Spleen (tissue), 11 donors: ENCODE results near the gene FBN2. TPM values are rescaled to one million over a fixed set of nuclear protein-coding genes. Genes with fewer than 3 reads are reported as not detected.

ENCODE experiments used
- DNase-seq: peaks from one replicate; pipeline ENCODE4 v3.0.0-alpha.2; 2020
- H3K27ac ChIP-seq, 8 donors: fragments of 200-600 bp; sonication (generic) in 7 of 8; 1 replicate in 4 of 8; 2 replicates in 4 of 8; pipeline versions ENCODE4 v1.5.0 to v1.8.0; 2016 to 2021; ENCODE audit warnings: inconsistent platforms in 4 of 8, mild to moderate bottlenecking in 4 of 8, moderate library complexity in 1 of 8
- H3K27me3 ChIP-seq, 7 donors: fragments of 200-600 bp; sonication (generic) in 6 of 7; replicated peaks in 1 of 7; 1 replicate in 4 of 7; 2 replicates in 3 of 7; pipeline versions ENCODE4 v1.5.0 to v1.8.0; 2016 to 2021; ENCODE audit warnings: inconsistent platforms in 3 of 7, mild to moderate bottlenecking in 1 of 7
- H3K36me3 ChIP-seq, 6 donors: fragments of 200-600 bp; sonication (generic) in 5 of 6; 1 replicate in 4 of 6; 2 replicates in 2 of 6; pipeline versions ENCODE4 v1.5.0 to v1.8.0; 2016 to 2021; ENCODE audit warnings: inconsistent platforms in 2 of 6
- H3K4me1 ChIP-seq, 6 donors: fragments of 200-600 bp; sonication (generic) in 5 of 6; 1 replicate in 3 of 6; 2 replicates in 3 of 6; pipeline versions ENCODE4 v1.5.0 to v1.8.0; 2016 to 2021; ENCODE audit warnings: inconsistent platforms in 3 of 6
- H3K4me3 ChIP-seq, 8 donors: fragments of 200-600 bp; sonication (generic) in 7 of 8; 1 replicate in 4 of 8; 2 replicates in 4 of 8; pipeline versions ENCODE4 v1.5.0 to v1.8.0; 2016 to 2021; ENCODE audit warnings: inconsistent platforms in 4 of 8, mild to moderate bottlenecking in 4 of 8, moderate library complexity in 2 of 8
- H3K9me3 ChIP-seq, 8 donors: fragments of 200-600 bp; sonication (generic) in 7 of 8; 1 replicate in 4 of 8; 2 replicates in 4 of 8; pipeline versions ENCODE4 v1.5.0 to v1.8.0; 2016 to 2021; ENCODE audit warnings: inconsistent platforms in 4 of 8
- CTCF ChIP-seq, 11 experiments: fragments of 200-600 bp in 7 of 11; fragments of 450-650 bp in 4 of 11; sonication (generic) in 4 of 11; IDR thresholded peaks in 8 of 11; conservative IDR thresholded peaks in 3 of 11; 1 replicate in 7 of 11; 2 replicates in 4 of 11; pipeline versions ENCODE4 v1.4.0 to v1.8.0; 2016 to 2021; ENCODE audit warnings: antibody characterized with exemption in 11 of 11, inconsistent platforms in 4 of 11, mild to moderate bottlenecking in 1 of 11
- POLR2A ChIP-seq, 3 donors: fragments of 450-650 bp; IDR thresholded peaks; one replicate each; pipeline ENCODE4 v1.5.1; 2017; ENCODE audit warnings: antibody characterized with exemption in 3 of 3, mild to moderate bottlenecking in 1 of 3
- POLR2AphosphoS5 ChIP-seq, 3 donors: sonication (generic); formaldehyde crosslinking; IDR thresholded peaks; one replicate each; pipeline ENCODE4 v1.5.1; 2017; ENCODE audit warnings: antibody characterized with exemption in 3 of 3
- WGBS, 5 donors: extraction: QIAGEN DNeasy Blood & Tissue Kit in 3 of 5; methylation state at CpG; one replicate each; pipeline versions ENCODE4 v1.1.5 to v1.1.7; 2013 to 2018; 5-methylcytosine and 5-hydroxymethylcytosine counted together
- intact Hi-C: fragments of 100-400 bp; cut with DNase I; formaldehyde crosslinking; loops from one replicate; pipeline ENCODE4 v1.15.0; 2023; ENCODE audit warnings: low total_unique reads
- polyA plus RNA-seq, 3 donors: library from polyadenylated mRNA; stranded (reverse); fragments of 200-250 nt; gene quantifications; one replicate each; pipeline ENCODE4 v1.2.1, GENCODE V29; 2013
- total RNA-seq, 7 donors: library from RNA; depleted of rRNA in 3 of 7; stranded (reverse); fragments of >200 nt in 3 of 7; fragmentation: NEBNext Ultra II Directional in 4 of 7; extraction: Animal tissue kit (Norgen Biotek cat#: 25700) in 4 of 7; gene quantifications; one replicate each; pipeline versions ENCODE4 v1.1.0 to v1.2.1, GENCODE V29; 2016 to 2021
- donor health status: healthy with polysubstance abuse.
- donor health status: DM: no; HTN: no; CAD: no; lungs with moderate emphysema.
- donor health status: DM: no; HTN: no; CAD: no.
- donor health status: Bipolar disorder and iron deficiency.
- donor health status: healthy.
- donor health status: DM: no; HTN: no; CAD: no.
- donor health status: DM: yes; HTN: yes; CAD: no.

The FBN2 gene
- total and polyA plus RNA-seq, 10 donors = 0.21 to 7.6 (median 2.6) TPM

GRCh38 chr5:128257076-128257475 is 281.0 kb downstream of the FBN2 start:
- H3K27ac ChIP-seq = no peak overlapping the region
- intact Hi-C loops = no loop called here
- DNase-seq = no peak
- whole genome bisulfite sequencing, 5 donors = 72 to 84% (median 79%) methylated on average over 2 of the region's 2 CpGs
- TF ChIP-seq CTCF (IDR thresholded peaks at IDR 0.05 in 8 of 11, conservative IDR thresholded peaks at IDR 0.05 in 3 of 11) (no peak), POLR2A (IDR thresholded peaks at IDR 0.05) (no peak), POLR2AphosphoS5 (IDR thresholded peaks at IDR 0.05) (no peak)
- H3K4me1 ChIP-seq = no peaks in the 10 kb centered on the region
- H3K9me3 ChIP-seq = peaks cover 0 to 3% (median 0%) of the 10 kb centered on the region in 8 donors
- H3K27me3 ChIP-seq = no peaks in the 10 kb centered on the region
- H3K36me3 ChIP-seq = no peaks in the 10 kb centered on the region
- H3K4me3 ChIP-seq = no peak overlapping the region

- intact Hi-C loops = no loop called here
- Histone ChIP-seq H3K27me3 (no peaks in the 10 kb centered on the region), H3K4me3 (no peak overlapping the region), H3K4me1 (no peaks in the 10 kb centered on the region), H3K9me3 (peaks cover 0 to 3% (median 0%) of the 10 kb centered on the region in 8 donors), H3K27ac (no peak overlapping the region), H3K36me3 (no peaks in the 10 kb centered on the region)
- no peak for TF ChIP-seq CTCF (IDR thresholded peaks at IDR 0.05 in 8 of 11, conservative IDR thresholded peaks at IDR 0.05 in 3 of 11)
- TF ChIP-seq POLR2A (IDR thresholded peaks at IDR 0.05) = no peak
- TF ChIP-seq POLR2AphosphoS5 (IDR thresholded peaks at IDR 0.05) = no peak
- 67 to 100% (median 88%) methylated on average over 1 of the region's 1 CpG for WGBS, 5 donors
- no peak for DNase-seq
Observed at GRCh38 chr5:128254789-128255188, 283.3 kb downstream of the FBN2 start.

GRCh38 chr5:128253880-128254279 is 284.2 kb downstream of the FBN2 start:
- no peak for DNase-seq
- no peak overlapping the region for H3K4me3 ChIP-seq
- intact Hi-C loops = no loop called here
- WGBS, 5 donors = 93 to 97% (median 94%) methylated on average over 7 of the region's 7 CpGs
- TF ChIP-seq POLR2A (IDR thresholded peaks at IDR 0.05) = no peak
- TF ChIP-seq CTCF (IDR thresholded peaks at IDR 0.05 in 8 of 11, conservative IDR thresholded peaks at IDR 0.05 in 3 of 11) = no peak
- TF ChIP-seq POLR2AphosphoS5 (IDR thresholded peaks at IDR 0.05) = no peak
- H3K27me3 ChIP-seq = no peaks in the 10 kb centered on the region
- no peaks in the 10 kb centered on the region for H3K4me1 ChIP-seq
- H3K27ac ChIP-seq = no peak overlapping the region
- H3K9me3 ChIP-seq = peaks cover 0 to 3% (median 0%) of the 10 kb centered on the region in 8 donors
- H3K36me3 ChIP-seq = no peaks in the 10 kb centered on the region

GRCh38 chr5:128253161-128253560 is 284.9 kb downstream of the FBN2 start:
- intact Hi-C loops = no loop called here
- Histone ChIP-seq H3K27ac (no peak overlapping the region), H3K4me1 (no peaks in the 10 kb centered on the region), H3K4me3 (no peak overlapping the region), H3K9me3 (peaks cover 0 to 3% (median 0%) of the 10 kb centered on the region in 8 donors), H3K36me3 (no peaks in the 10 kb centered on the region), H3K27me3 (no peaks in the 10 kb centered on the region)
- DNase-seq = no peak
- WGBS, 5 donors = 76 to 89% (median 86%) methylated on average over 5 of the region's 5 CpGs
- TF ChIP-seq POLR2AphosphoS5 (IDR thresholded peaks at IDR 0.05) = no peak
- TF ChIP-seq POLR2A (IDR thresholded peaks at IDR 0.05) = no peak
- TF ChIP-seq CTCF (IDR thresholded peaks at IDR 0.05 in 8 of 11, conservative IDR thresholded peaks at IDR 0.05 in 3 of 11) = no peak
